HepG2 (cell line): ENCODE results near the gene LMCD1.

Experiments used
- CBX5 ChIP-seq: sonication (generic); formaldehyde crosslinking; IDR thresholded peaks from 2 replicates; pipeline ENCODE4 v1.4.0; 2020; ENCODE audit warnings: missing genetic modification reagents, borderline replicate concordance
- CENPT ChIP-seq: sonication (generic); formaldehyde crosslinking; IDR thresholded peaks from 2 replicates; pipeline ENCODE4 v1.8.0; 2022; ENCODE audit warnings: low read depth, mild to moderate bottlenecking, moderate library complexity, missing genetic modification reagents
- CTCF ChIP-seq: sonication (generic); formaldehyde crosslinking; IDR thresholded peaks from 2 replicates; pipeline ENCODE4 v1.5.0; 2020; ENCODE audit warnings: mild to moderate bottlenecking, missing genetic modification reagents, moderate library complexity
- EP300 ChIP-seq, 3 experiments: sonication (generic) in 1 of 3; formaldehyde crosslinking in 1 of 3; IDR thresholded peaks; 2 replicates each; pipeline versions ENCODE4 v1.5.1 to v1.6.1; 2011 to 2020; ENCODE audit warnings: low read depth in 2 of 3, low read length in 2 of 3, borderline replicate concordance in 1 of 3, improper control_type of control experiment in 1 of 3, mild to moderate bottlenecking in 1 of 3, missing genetic modification reagents in 1 of 3, moderate library complexity in 1 of 3
- MED13 ChIP-seq: sonication (generic); formaldehyde crosslinking; IDR thresholded peaks from 2 replicates; pipeline ENCODE4 v1.5.0; 2020; ENCODE audit warnings: missing genetic modification reagents
- NCOA2 ChIP-seq: sonication (generic); formaldehyde crosslinking; IDR thresholded peaks from 2 replicates; pipeline ENCODE4 v1.8.0; 2022; ENCODE audit warnings: inconsistent platforms
- PBX3 ChIP-seq: sonication (generic); formaldehyde crosslinking; IDR thresholded peaks from 2 replicates; pipeline ENCODE4 v1.8.1; 2023; ENCODE audit warnings: missing genetic modification reagents, inconsistent platforms, borderline replicate concordance
- RBFOX2 ChIP-seq: fragments of 200-400 bp; formaldehyde crosslinking; IDR thresholded peaks from 2 replicates; pipeline ENCODE4 v1.6.1; 2017; ENCODE audit warnings: low read depth, mild to moderate bottlenecking, low read length
- SIN3A ChIP-seq: IDR thresholded peaks from 2 replicates; pipeline ENCODE4 v1.6.1; 2011; ENCODE audit warnings: low read depth, mild to moderate bottlenecking, control low read depth, low read length, borderline replicate concordance
- SMC3 ChIP-seq: IDR thresholded peaks from 2 replicates; pipeline ENCODE4 v1.6.1; 2011; ENCODE audit warnings: low read length, improper control_type of control experiment

- TF ChIP-seq SMC3 (no peak), MED13 (CRISPR knock-in tag) (no peak), NCOA2 (CRISPR knock-in tag) (no peak), CBX5 (CRISPR knock-in tag) (no peak), CTCF (CRISPR knock-in tag) (no peak), SIN3A (no peak), PBX3 (CRISPR knock-in tag) (no peak), EP300 (IDR thresholded peaks at IDR 0.05; ENCODE audit: low read depth in 2 of 2, low read length in 2 of 2) (no peak), EP300 (CRISPR knock-in tag; IDR thresholded peaks at IDR 0.05; ENCODE audit: borderline replicate concordance) (no peak), CENPT (CRISPR knock-in tag) (no peak), RBFOX2 (no peak)
Observed at GRCh38 chr3:8484409-8485140, 17.0 kb upstream of the LMCD1 start.
